Smooth muscle cell (in vitro differentiated cells): ENCODE data around the gene RAD51B. TPM values are rescaled to one million over a fixed set of nuclear protein-coding genes. Genes with fewer than 3 reads are reported as not detected.

ENCODE experiments used
- DNase-seq: peaks from one replicate; lab custom pipeline; 2025; ENCODE audit not compliant: unreplicated experiment; lab: John Stamatoyannopoulos, UW
- H2AFZ ChIP-seq: fragments of 200-600 bp; sonication (generic); 2 replicates; pipeline ENCODE4 v1.6.0; 2016; ENCODE audit warnings: antibody characterized with exemption, low read depth, mild to moderate bottlenecking
- H3F3A ChIP-seq: fragments of 200-600 bp; sonication (generic); 2 replicates; pipeline ENCODE4 v1.6.0; 2017; ENCODE audit warnings: antibody characterized with exemption, low read depth
- H3K27ac ChIP-seq: fragments of 200-600 bp; sonication (generic); 2 replicates; pipeline ENCODE4 v1.5.1; 2016; ENCODE audit warnings: low read depth, mild to moderate bottlenecking
- H3K27me3 ChIP-seq: fragments of 200-600 bp; sonication (generic); 2 replicates; pipeline ENCODE4 v1.6.1; 2016; ENCODE audit warnings: low read depth, mild to moderate bottlenecking
- H3K36me3 ChIP-seq: fragments of 200-600 bp; sonication (generic); 2 replicates; pipeline ENCODE4 v1.5.1; 2016; ENCODE audit warnings: low read depth
- H3K4me1 ChIP-seq: fragments of 200-600 bp; sonication (generic); 2 replicates; pipeline ENCODE4 v1.5.1; 2016; ENCODE audit warnings: low read depth
- H3K4me2 ChIP-seq: fragments of 200-600 bp; sonication (generic); 2 replicates; pipeline ENCODE4 v1.6.0; 2016; ENCODE audit warnings: mild to moderate bottlenecking
- H3K4me3 ChIP-seq: fragments of 200-600 bp; sonication (generic); 2 replicates; pipeline ENCODE4 v1.5.1; 2016; ENCODE audit warnings: mild to moderate bottlenecking
- H3K79me2 ChIP-seq: fragments of 200-600 bp; sonication (generic); 2 replicates; pipeline ENCODE4 v1.6.0; 2016; ENCODE audit warnings: low read depth, mild to moderate bottlenecking
- H3K9ac ChIP-seq: fragments of 200-600 bp; sonication (generic); 2 replicates; pipeline ENCODE4 v1.6.0; 2016; ENCODE audit warnings: low read depth
- H3K9me3 ChIP-seq: fragments of 200-600 bp; sonication (generic); replicated peaks from 2 replicates; pipeline ENCODE4 v1.5.1; 2016; ENCODE audit warnings: low read depth
- H4K20me1 ChIP-seq: fragments of 200-600 bp; sonication (generic); 2 replicates; pipeline ENCODE4 v1.6.0; 2016; ENCODE audit warnings: low read depth
- CTCF ChIP-seq: fragments of 200-600 bp; sonication (generic); IDR thresholded peaks from 2 replicates; pipeline ENCODE4 v1.5.1; 2017; ENCODE audit warnings: borderline replicate concordance, mild to moderate bottlenecking, antibody characterized with exemption; ENCODE audit not compliant: insufficient read depth, poor library complexity, severe bottlenecking
- WGBS: methylation state at CpG from one replicate; pipeline ENCODE4 v1.1.7; 2016; ENCODE audit warnings: low lambda C conversion rate; 5-methylcytosine and 5-hydroxymethylcytosine counted together
- polyA plus RNA-seq: library from polyadenylated mRNA; unstranded; fragments of >200 nt; fragmentation: Nextera tagmentation; extraction: Ambion mirVana; gene quantifications from 2 replicates; pipeline ENCODE4 v1.2.1, GENCODE V29; 2016
- total RNA-seq: library from RNA; depleted of rRNA; stranded (reverse); fragments of >200 nt; gene quantifications from 2 replicates; pipeline ENCODE4 v1.2.3, GENCODE V29; 2014

The RAD51B gene
- total and polyA plus RNA-seq, 2 experiments from 2014 or later: 4.6 to 5.3 TPM

- Histone ChIP-seq H3K27me3 (no peaks in the 10 kb centered on the region), H3K36me3 (no peaks in the 10 kb centered on the region), H3K79me2 (no peaks in the 10 kb centered on the region), H3K27ac (no peak overlapping the region), H3K9me3 (no peaks in the 10 kb centered on the region), H2AFZ (no peak overlapping the region), H3K4me1 (peaks cover 55% of the 10 kb centered on the region), H3K4me2 (no peak overlapping the region), H4K20me1 (no peaks in the 10 kb centered on the region), H3K9ac (no peak overlapping the region), H3K4me3 (no peak overlapping the region), H3F3A (peaks cover 12% of the 10 kb centered on the region)
- 100% methylated on average over 1 of the region's 1 CpG for WGBS
- no peak for TF ChIP-seq CTCF
- DNase-seq: no peak
These were observed 650.8 kb downstream of the RAD51B start for GRCh38 chr14:68470361-68470760.

GRCh38 chr14:68471029-68471963 lies 651.7 kb downstream of the RAD51B start:
- Histone ChIP-seq H2AFZ (no peak overlapping the region), H3K27me3 (no peaks in the 10 kb centered on the region), H4K20me1 (no peaks in the 10 kb centered on the region), H3K27ac (no peak overlapping the region), H3K9me3 (no peaks in the 10 kb centered on the region), H3K9ac (no peak overlapping the region), H3F3A (peaks cover 12% of the 10 kb centered on the region), H3K4me3 (no peak overlapping the region), H3K4me1 (peaks cover 59% of the 10 kb centered on the region), H3K36me3 (no peaks in the 10 kb centered on the region), H3K4me2 (no peak overlapping the region), H3K79me2 (no peaks in the 10 kb centered on the region)
- 88% methylated on average over 12 of the region's 12 CpGs for WGBS
- no peak for DNase-seq
- TF ChIP-seq CTCF: no peak

- Histone ChIP-seq H3K4me2 (no peak overlapping the region), H2AFZ (no peak overlapping the region), H3K79me2 (no peaks in the 10 kb centered on the region), H3K27me3 (no peaks in the 10 kb centered on the region), H3K9me3 (no peaks in the 10 kb centered on the region), H4K20me1 (no peaks in the 10 kb centered on the region), H3K9ac (no peak overlapping the region), H3F3A (peaks cover 12% of the 10 kb centered on the region), H3K4me1 (peaks cover 66% of the 10 kb centered on the region), H3K27ac (no peak overlapping the region), H3K36me3 (no peaks in the 10 kb centered on the region), H3K4me3 (no peak overlapping the region)
- no peak for DNase-seq
- 100% methylated on average over 4 of the region's 4 CpGs for WGBS
- no peak for TF ChIP-seq CTCF
These were observed 652.5 kb downstream of the RAD51B start for GRCh38 chr14:68471964-68472508.
